ENCODE results near the gene APOA1.

The APOA1 gene

DNA sequence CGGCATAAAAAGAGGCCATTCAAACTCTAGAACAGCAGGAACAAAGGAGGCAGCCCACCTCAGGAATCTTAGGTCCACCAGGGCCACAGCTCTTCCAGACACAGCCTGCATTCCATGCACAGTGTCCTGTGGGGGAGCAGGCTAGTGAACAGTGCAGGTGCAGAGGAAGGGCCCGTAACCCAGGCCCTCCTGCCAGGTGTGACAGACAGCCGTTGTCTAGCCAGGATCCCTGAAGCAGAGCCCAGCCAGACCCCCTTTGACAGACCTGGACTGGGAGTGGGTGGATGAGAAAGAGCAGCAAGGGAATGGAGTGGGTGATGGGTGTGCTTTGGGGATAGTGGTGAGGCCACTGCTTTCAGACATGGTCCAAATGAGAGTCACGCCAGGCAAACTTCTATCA, 48.4 kb downstream of the APOA1 start:
- DNase-seq (ENCODE audit: insufficient read length, low spot score) = no peak
- FAIRE-seq = no peak
- TF ChIP-seq, protein P1, sequence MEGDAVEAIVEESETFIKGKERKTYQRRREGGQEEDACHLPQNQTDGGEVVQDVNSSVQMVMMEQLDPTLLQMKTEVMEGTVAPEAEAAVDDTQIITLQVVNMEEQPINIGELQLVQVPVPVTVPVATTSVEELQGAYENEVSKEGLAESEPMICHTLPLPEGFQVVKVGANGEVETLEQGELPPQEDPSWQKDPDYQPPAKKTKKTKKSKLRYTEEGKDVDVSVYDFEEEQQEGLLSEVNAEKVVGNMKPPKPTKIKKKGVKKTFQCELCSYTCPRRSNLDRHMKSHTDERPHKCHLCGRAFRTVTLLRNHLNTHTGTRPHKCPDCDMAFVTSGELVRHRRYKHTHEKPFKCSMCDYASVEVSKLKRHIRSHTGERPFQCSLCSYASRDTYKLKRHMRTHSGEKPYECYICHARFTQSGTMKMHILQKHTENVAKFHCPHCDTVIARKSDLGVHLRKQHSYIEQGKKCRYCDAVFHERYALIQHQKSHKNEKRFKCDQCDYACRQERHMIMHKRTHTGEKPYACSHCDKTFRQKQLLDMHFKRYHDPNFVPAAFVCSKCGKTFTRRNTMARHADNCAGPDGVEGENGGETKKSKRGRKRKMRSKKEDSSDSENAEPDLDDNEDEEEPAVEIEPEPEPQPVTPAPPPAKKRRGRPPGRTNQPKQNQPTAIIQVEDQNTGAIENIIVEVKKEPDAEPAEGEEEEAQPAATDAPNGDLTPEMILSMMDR (IDR thresholded peaks at IDR 0.05; ENCODE audit: insufficient read depth, missing control alignments) = no peak

DNA sequence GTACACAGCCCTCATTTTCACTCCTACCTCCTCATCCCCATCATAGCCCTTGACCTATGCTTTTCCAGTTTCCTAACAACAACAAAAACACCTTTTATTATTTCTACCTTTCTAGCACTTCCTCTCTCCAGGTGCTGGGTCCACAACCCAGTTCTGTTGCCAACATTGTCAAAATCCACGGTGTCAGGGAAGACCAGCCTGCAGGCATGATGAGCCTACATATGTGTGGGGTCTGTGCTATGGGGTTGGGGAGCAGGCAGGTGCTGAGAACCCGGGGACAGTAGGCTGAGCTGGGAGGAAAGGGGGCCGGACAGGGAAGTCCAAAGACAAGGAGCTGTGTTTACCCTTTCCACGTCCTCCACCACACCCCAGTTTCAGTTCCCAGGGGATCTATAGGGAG, 48.9 kb downstream of the APOA1 start:
- DNase-seq (ENCODE audit: insufficient read length, low spot score) (no peak), FAIRE-seq (no peak)
- TF ChIP-seq, protein P1 (IDR thresholded peaks at IDR 0.05; ENCODE audit: insufficient read depth, missing control alignments) = no peak

DNA sequence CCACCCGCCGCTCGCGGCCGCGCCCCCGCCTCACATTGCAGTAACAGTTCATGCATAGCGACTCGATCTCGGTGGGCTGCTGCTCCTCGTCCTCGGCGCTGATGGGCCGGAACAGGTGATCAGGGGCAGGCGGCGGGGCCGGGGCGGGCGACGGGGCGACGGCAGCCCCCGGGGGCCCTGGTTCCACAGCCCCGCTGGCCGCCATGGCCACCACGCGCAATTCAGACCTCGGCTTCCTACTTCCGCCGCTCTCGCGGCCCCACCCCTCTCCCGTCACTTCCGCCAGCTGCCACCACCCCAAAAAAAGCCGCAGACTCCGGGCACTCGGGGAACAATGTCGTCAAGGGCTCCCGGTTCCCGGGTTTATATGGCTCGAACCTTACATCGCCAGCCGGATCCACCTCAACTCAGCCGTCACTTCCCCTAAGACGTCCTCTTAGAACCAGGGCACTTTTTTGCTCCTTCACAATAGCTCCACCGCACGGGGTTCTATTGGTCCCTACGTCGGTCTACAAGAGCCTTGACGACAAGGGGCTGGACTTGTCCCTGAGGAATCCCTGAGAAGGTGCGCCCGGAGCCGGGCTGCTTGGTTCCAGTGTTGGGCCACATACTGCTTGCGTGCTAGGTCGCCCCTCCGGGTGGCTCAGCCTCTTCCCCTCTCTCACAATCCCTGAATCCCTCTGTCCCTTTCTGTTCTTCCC, 49.5 kb downstream of the APOA1 start, which contains the start of gene ZPR1:
TSS of gene ZPR1 (minus strand) at position 238 of the 701 bp plus-strand sequence. CDS start at position 205, 33 bp downstream.
- FAIRE-seq (no peak), DNase-seq (ENCODE audit: insufficient read length, low spot score) (peak; percentile 81)
- TF ChIP-seq, protein P1 (IDR thresholded peaks at IDR 0.05; ENCODE audit: insufficient read depth, missing control alignments) = no peak

DNA sequence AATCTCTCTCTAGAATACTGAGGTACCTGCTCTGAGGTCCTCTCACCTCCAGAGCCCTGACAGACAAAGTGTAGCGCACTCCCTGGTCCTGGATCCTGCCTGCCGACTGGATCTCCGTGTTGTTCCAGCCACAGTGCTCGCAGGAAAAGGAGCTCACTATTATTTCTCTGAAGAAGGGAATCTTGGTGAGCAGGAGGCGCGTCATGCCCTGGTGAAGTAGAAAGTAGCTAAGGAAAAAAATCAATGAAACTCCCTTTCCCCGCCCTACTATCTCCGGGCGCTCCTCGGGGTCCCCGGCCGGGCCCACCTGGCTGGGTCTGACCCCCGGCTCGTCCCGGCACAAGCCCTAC, 50.0 kb downstream of the APOA1 start:
- TF ChIP-seq, protein P1 (IDR thresholded peaks at IDR 0.05; ENCODE audit: insufficient read depth, missing control alignments) = no peak
- FAIRE-seq (no peak), DNase-seq (ENCODE audit: insufficient read length, low spot score) (no peak)

DNA sequence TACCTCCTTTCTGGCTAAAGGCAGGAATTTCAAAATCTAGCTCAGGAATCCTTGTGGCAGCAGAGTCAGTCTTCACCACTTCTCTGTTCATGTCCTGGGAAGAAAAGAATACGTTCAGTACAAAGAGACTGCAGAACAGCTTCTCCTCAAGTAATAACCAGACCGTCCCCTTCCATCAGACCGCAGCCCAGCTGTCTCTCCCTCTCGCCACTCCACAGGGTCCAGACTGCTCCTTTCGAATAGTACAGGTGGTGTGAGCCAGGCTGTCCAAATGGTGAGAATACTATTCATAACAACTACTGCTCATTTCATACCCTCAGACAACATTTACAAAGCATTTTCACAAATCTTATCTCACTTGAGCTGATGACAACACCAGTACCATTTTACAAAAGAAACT, 50.5 kb downstream of the APOA1 start:
- FAIRE-seq = no peak
- TF ChIP-seq, protein P1 (IDR thresholded peaks at IDR 0.05; ENCODE audit: insufficient read depth, missing control alignments) = no peak
- no peak for DNase-seq (ENCODE audit: insufficient read length, low spot score)

DNA sequence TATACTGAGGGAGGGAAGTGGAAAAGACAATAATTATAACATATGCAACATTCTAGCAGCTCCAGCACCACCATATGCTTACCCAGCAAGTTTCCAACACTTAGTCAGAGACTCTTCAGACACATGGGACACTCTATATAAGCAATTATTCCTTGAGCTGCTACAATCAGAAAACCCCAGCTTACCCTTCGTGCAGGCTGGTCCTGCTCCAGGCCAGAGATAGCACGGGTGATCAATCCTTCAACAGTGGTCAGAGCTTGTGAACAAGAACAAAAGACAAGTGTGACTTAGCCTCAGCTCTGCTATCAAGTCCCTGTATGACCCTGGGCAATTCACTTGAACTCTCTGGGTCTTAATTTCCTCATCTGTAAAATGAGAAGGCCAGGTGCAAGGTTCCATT, 51.1 kb downstream of the APOA1 start:
- TF ChIP-seq, protein P1 (IDR thresholded peaks at IDR 0.05; ENCODE audit: insufficient read depth, missing control alignments) = no peak
- FAIRE-seq (no peak), DNase-seq (ENCODE audit: insufficient read length, low spot score) (no peak)
